Ishikawa (cell line): ENCODE results near the gene WDR59.

Source experiments
- CEBPB ChIP-seq: IDR thresholded peaks from 2 replicates; pipeline ENCODE4 v1.6.1; 2012
- CREB1 ChIP-seq: IDR thresholded peaks from 2 replicates; pipeline ENCODE4 v1.6.1; 2012; ENCODE audit warnings: low read depth
- EGR1 ChIP-seq: IDR thresholded peaks from 2 replicates; pipeline ENCODE4 v1.6.1; 2012
- EP300 ChIP-seq: IDR thresholded peaks from 2 replicates; pipeline ENCODE4 v1.6.1; 2012; ENCODE audit warnings: borderline replicate concordance
- FOXM1 ChIP-seq: IDR thresholded peaks from 2 replicates; pipeline ENCODE4 v1.6.1; 2012; ENCODE audit warnings: low read depth, borderline replicate concordance
- NFIC ChIP-seq: IDR thresholded peaks from 2 replicates; pipeline ENCODE4 v1.6.1; 2012
- RAD21 ChIP-seq: IDR thresholded peaks from 2 replicates; pipeline ENCODE4 v1.6.1; 2012; ENCODE audit warnings: low read depth
- REST ChIP-seq: IDR thresholded peaks from 2 replicates; pipeline ENCODE4 v1.6.1; 2012; ENCODE audit warnings: low read depth, mild to moderate bottlenecking
- TAF1 ChIP-seq: IDR thresholded peaks from 2 replicates; pipeline ENCODE4 v1.6.1; 2012; ENCODE audit warnings: low read depth, mild to moderate bottlenecking
- TCF12 ChIP-seq: IDR thresholded peaks from 2 replicates; pipeline ENCODE4 v1.6.1; 2012; ENCODE audit warnings: low read depth
- TEAD4 ChIP-seq: IDR thresholded peaks from 2 replicates; pipeline ENCODE4 v1.6.1; 2012
- YY1 ChIP-seq: IDR thresholded peaks from 2 replicates; pipeline ENCODE4 v1.6.1; 2012; ENCODE audit warnings: low read depth
- ZBTB7A ChIP-seq: IDR thresholded peaks from 2 replicates; pipeline ENCODE4 v1.6.1; 2012; ENCODE audit warnings: low read depth
- TF ChIP-seq, protein P1 (sequence below): IDR thresholded peaks from 2 replicates; pipeline ENCODE4 v1.6.1; 2012
- TF ChIP-seq, protein P2 (sequence below): IDR thresholded peaks from 2 replicates; pipeline ENCODE4 v1.6.1; 2012

Gene WDR59

GRCh38 chr16:74892574-74893461 lies 92.1 kb downstream of the WDR59 start:
- TF ChIP-seq FOXM1 (no peak), EP300 (no peak), CEBPB (no peak), EGR1 (no peak), RAD21 (no peak), NFIC (no peak)
- TF ChIP-seq, protein P1, sequence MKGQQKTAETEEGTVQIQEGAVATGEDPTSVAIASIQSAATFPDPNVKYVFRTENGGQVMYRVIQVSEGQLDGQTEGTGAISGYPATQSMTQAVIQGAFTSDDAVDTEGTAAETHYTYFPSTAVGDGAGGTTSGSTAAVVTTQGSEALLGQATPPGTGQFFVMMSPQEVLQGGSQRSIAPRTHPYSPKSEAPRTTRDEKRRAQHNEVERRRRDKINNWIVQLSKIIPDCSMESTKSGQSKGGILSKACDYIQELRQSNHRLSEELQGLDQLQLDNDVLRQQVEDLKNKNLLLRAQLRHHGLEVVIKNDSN = no peak
- TF ChIP-seq, protein P2, sequence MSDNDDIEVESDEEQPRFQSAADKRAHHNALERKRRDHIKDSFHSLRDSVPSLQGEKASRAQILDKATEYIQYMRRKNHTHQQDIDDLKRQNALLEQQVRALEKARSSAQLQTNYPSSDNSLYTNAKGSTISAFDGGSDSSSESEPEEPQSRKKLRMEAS = no peak

DNA sequence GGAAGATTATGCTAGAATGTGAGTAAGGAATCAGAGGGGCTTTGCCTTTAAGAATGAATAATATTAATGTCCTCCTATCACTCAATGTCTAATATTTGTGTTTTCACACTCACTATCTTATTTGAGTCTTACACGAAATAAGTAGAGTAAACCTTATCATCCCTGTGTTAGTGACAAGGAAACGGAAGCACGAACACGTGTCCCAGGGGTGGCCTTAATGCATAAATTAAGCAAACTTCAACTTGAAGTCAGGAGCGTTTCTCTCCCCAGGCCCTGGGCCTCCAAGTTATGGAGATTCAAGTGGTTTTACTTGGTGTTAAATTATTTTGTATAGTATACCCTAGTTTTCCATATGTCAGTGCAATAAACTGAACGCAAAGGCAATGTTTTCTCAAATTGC lies 96.0 kb downstream of the WDR59 start:
- TF ChIP-seq, protein P2 = no peak
- TF ChIP-seq, protein P1 = no peak
- no peak for TF ChIP-seq ZBTB7A
- TF ChIP-seq CEBPB = no peak
- TF ChIP-seq TAF1 = no peak
- TF ChIP-seq CREB1 = no peak
- no peak for TF ChIP-seq TCF12
- no peak for TF ChIP-seq RAD21
- TF ChIP-seq FOXM1 = no peak
- TF ChIP-seq REST = no peak
- no peak for TF ChIP-seq TEAD4

DNA sequence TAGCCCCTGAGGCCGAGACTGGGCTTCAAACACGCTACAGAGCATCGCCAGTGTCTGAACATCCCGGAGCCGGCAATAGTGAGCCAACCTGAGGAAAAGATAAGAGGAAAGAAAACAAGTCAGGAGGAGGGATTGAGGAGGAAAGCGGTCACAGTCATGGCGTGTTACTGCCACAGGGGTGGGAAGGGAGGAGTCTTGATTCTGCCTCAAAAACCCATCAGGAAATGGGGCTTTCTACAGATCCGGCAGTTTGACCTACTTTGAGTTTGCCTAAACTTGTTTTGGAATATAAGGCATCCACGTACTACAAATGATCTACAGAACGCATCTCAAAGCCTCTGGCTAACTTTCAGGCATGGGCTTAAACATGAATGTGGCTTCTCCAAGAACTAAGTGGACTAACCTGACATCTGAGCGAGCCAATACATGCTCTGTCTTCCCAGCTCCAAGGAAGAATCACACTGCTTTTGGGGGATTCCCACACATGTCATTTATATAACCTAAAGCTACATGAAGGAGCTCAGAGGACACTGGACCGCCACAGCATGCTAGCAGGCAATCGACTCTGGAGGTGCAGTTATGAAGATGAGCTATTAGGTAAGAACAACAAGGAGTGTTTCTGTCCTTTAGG lies 96.6 kb downstream of the WDR59 start:
- TF ChIP-seq CEBPB (no peak), REST (no peak), TAF1 (no peak), NFIC (no peak), TCF12 (no peak), CREB1 (no peak), ZBTB7A (no peak), EGR1 (no peak)

GRCh38 chr16:74887084-74887483 lies 97.8 kb downstream of the WDR59 start:
- TF ChIP-seq FOXM1 = no peak
- TF ChIP-seq, protein P1 = no peak
- TF ChIP-seq CEBPB = no peak
- TF ChIP-seq YY1 = no peak
- TF ChIP-seq TCF12 = no peak
- no peak for TF ChIP-seq NFIC
- no peak for TF ChIP-seq CREB1
- TF ChIP-seq TEAD4 = no peak
- no peak for TF ChIP-seq EGR1
- TF ChIP-seq REST = no peak
